ENCODE results near the gene GLG1. TPM values are rescaled to one million over a fixed set of nuclear protein-coding genes. Genes with fewer than 3 reads are reported as not detected.

GLG1 gene
- total and polyA plus RNA-seq, 4 donors = 22.2 to 71.5 (median 47.9) TPM

Small RNAs within 50 kb of the gene (small RNA-seq; reads per million reads assigned to genes)
- not detected for gene RF00019
- gene RNU6-237P = not detected

Other genes starting within 250 kb of the GLG1 start
- gene NPIPB15, start 230.8 kb downstream of the GLG1 start, total RNA-seq = 1 to 10 TPM in 1 of 2 donors, under 1 TPM in 1; 0.98 to 4.4 TPM
- gene NPIPB15, start 230.8 kb downstream of the GLG1 start, polyA plus RNA-seq = 1 to 10 TPM; 1.8 to 7.1 TPM
- gene CLEC18B, start 185.6 kb downstream of the GLG1 start, total RNA-seq = 1 to 10 TPM in 1 of 2 donors, not detected in 1; 1.3 TPM
- under 1 TPM; 0.21 to 0.43 TPM for gene CLEC18B, start 185.6 kb downstream of the GLG1 start, polyA plus RNA-seq
- gene RFWD3, start 59.8 kb upstream of the GLG1 start, total RNA-seq = 10 to 100 TPM; 14.5 to 21.8 TPM
- 1 to 10 TPM; 2.4 to 3.6 TPM for gene RFWD3, start 59.8 kb upstream of the GLG1 start, polyA plus RNA-seq
- gene MLKL, start 93.7 kb upstream of the GLG1 start, total RNA-seq = 1 to 10 TPM; 4.1 to 7.6 TPM
- 1 to 10 TPM; 2.5 to 3.2 TPM for gene MLKL, start 93.7 kb upstream of the GLG1 start, polyA plus RNA-seq
- under 1 TPM; 0.14 to 0.17 TPM for gene FA2H, start 167.7 kb upstream of the GLG1 start, total RNA-seq
- gene FA2H, start 167.7 kb upstream of the GLG1 start, polyA plus RNA-seq = under 1 TPM in 1 of 2 donors, not detected in 1; 0.02 TPM